WERI-Rb-1 (cell line): ENCODE results near the gene ZDHHC1.

Experiments
- DNase-seq: peaks from one replicate; pipeline ENCODE4 v3.0.0-alpha.2; 2020
- H3K27ac ChIP-seq: fragments of 250-450 bp; sonication (Bioruptor Pico); 2 replicates; pipeline ENCODE4 v1.5.1; 2020; ENCODE audit warnings: mild to moderate bottlenecking, moderate library complexity
- H3K27me3 ChIP-seq: fragments of 250-450 bp; sonication (Bioruptor Pico); 2 replicates; pipeline ENCODE4 v1.5.1; 2021; ENCODE audit warnings: mild to moderate bottlenecking, low read depth, moderate library complexity; ENCODE audit not compliant: insufficient read depth, severe bottlenecking
- H3K36me3 ChIP-seq: fragments of 250-450 bp; sonication (Bioruptor Pico); 2 replicates; pipeline ENCODE4 v1.5.1; 2020; ENCODE audit warnings: mild to moderate bottlenecking, moderate library complexity
- H3K4me3 ChIP-seq: 2 replicates; pipeline ENCODE4 v1.5.1; 2011; ENCODE audit warnings: low read depth, mild to moderate bottlenecking, control low read depth, low read length
- H3K9me3 ChIP-seq: fragments of 250-450 bp; sonication (Bioruptor Pico); 2 replicates; pipeline ENCODE4 v1.5.1; 2021; ENCODE audit warnings: mild to moderate bottlenecking, moderate library complexity; ENCODE audit not compliant: severe bottlenecking
- CTCF ChIP-seq: IDR thresholded peaks from 2 replicates; pipeline ENCODE4 v1.5.1; 2011; ENCODE audit warnings: low read depth, mild to moderate bottlenecking, control low read depth, inconsistent platforms, low read length

Gene ZDHHC1

GRCh38 chr16:67395458-67396158 lies 20.7 kb downstream of the ZDHHC1 start:
- no peaks in the 10 kb centered on the region for H3K36me3 ChIP-seq
- H3K27ac ChIP-seq = peak overlapping the region; percentile 90
- no peaks in the 10 kb centered on the region for H3K27me3 ChIP-seq
- peak overlapping the region; percentile 13 for H3K4me3 ChIP-seq
- DNase-seq = peak; percentile 58
- H3K9me3 ChIP-seq = no peaks in the 10 kb centered on the region
- TF ChIP-seq CTCF = no peak

GRCh38 chr16:67395105-67395457 lies 21.2 kb downstream of the ZDHHC1 start:
- TF ChIP-seq CTCF = no peak
- Histone ChIP-seq H3K27me3 (no peaks in the 10 kb centered on the region), H3K4me3 (no peak overlapping the region), H3K36me3 (no peaks in the 10 kb centered on the region), H3K9me3 (no peaks in the 10 kb centered on the region), H3K27ac (peak overlapping the region; percentile 90)
- no peak for DNase-seq

- no peak for DNase-seq
- Histone ChIP-seq H3K36me3 (no peaks in the 10 kb centered on the region), H3K9me3 (no peaks in the 10 kb centered on the region), H3K4me3 (no peak overlapping the region), H3K27me3 (no peaks in the 10 kb centered on the region), H3K27ac (peak overlapping the region; percentile 90)
- TF ChIP-seq CTCF = no peak
Measured at GRCh38 chr16:67394155-67395104, 21.8 kb downstream of the ZDHHC1 start.

GRCh38 chr16:67393788-67394154 lies 22.5 kb downstream of the ZDHHC1 start:
- no peaks in the 10 kb centered on the region for H3K36me3 ChIP-seq
- DNase-seq = no peak
- no peaks in the 10 kb centered on the region for H3K9me3 ChIP-seq
- H3K27ac ChIP-seq = peak overlapping the region; percentile 66
- H3K27me3 ChIP-seq = no peaks in the 10 kb centered on the region
- peak overlapping the region; percentile 41 for H3K4me3 ChIP-seq
- no peak for TF ChIP-seq CTCF

- Histone ChIP-seq H3K36me3 (no peaks in the 10 kb centered on the region), H3K27ac (peak within 1 kb of the TSS; percentile 66), H3K9me3 (no peaks in the 10 kb centered on the region), H3K4me3 (peak within 1 kb of the TSS; percentile 41), H3K27me3 (no peaks in the 10 kb centered on the region)
- peak; percentile 96 for DNase-seq
- peak; percentile 81 for TF ChIP-seq CTCF
Measured at GRCh38 chr16:67393111-67393787, 23.0 kb downstream of the ZDHHC1 start, which contains the start of gene TPPP3. Gene TPPP3 (minus strand): TSS chr16:67393498. CDS start chr16:67391111, 2,387 bp downstream.
